Loucy (cell line): ENCODE results near the gene CERS6.
"Not testable (repeated sequence)": the region's sequence is repeated elsewhere in the genome, so short reads cannot be mapped to it uniquely, and the experiment has no call there.

Source experiments
- H2AFZ ChIP-seq: fragments of 200-600 bp; sonication (generic); 2 replicates; pipeline ENCODE4 v1.6.0; 2016; ENCODE audit warnings: antibody characterized with exemption, mild to moderate bottlenecking, low read length, moderate library complexity
- H3F3A ChIP-seq: fragments of 200-600 bp; 2 replicates; pipeline ENCODE4 v1.6.0; 2016; ENCODE audit warnings: antibody characterized with exemption, low read depth, mild to moderate bottlenecking
- H3K27me3 ChIP-seq: fragments of 200-600 bp; sonication (generic); 2 replicates; pipeline ENCODE4 v1.6.1; 2014; ENCODE audit warnings: low read length, mild to moderate bottlenecking; ENCODE audit not compliant: insufficient read depth, poor library complexity, severe bottlenecking
- H3K36me3 ChIP-seq: fragments of 200-600 bp; sonication (generic); 2 replicates; pipeline ENCODE4 v1.6.1; 2016; ENCODE audit warnings: low read length; ENCODE audit not compliant: insufficient read depth
- H3K4me1 ChIP-seq: fragments of 200-600 bp; sonication (generic); 2 replicates; pipeline ENCODE4 v1.5.1; 2014; ENCODE audit warnings: low read length, mild to moderate bottlenecking; ENCODE audit not compliant: insufficient read depth, poor library complexity, severe bottlenecking
- H3K4me2 ChIP-seq: fragments of 200-600 bp; sonication (generic); 2 replicates; pipeline ENCODE4 v1.6.0; 2014; ENCODE audit warnings: antibody characterized with exemption, low read length, low read depth, mild to moderate bottlenecking; ENCODE audit not compliant: poor library complexity, severe bottlenecking
- H3K4me3 ChIP-seq: fragments of 200-600 bp; sonication (generic); 2 replicates; pipeline ENCODE4 v1.5.1; 2014; ENCODE audit warnings: low read length, mild to moderate bottlenecking, mixed read lengths; ENCODE audit not compliant: poor library complexity, severe bottlenecking
- H3K79me2 ChIP-seq: fragments of 200-600 bp; sonication (generic); 2 replicates; pipeline ENCODE4 v1.6.1; 2014; ENCODE audit warnings: low read length; ENCODE audit not compliant: insufficient read depth
- H3K9ac ChIP-seq: fragments of 200-600 bp; sonication (generic); 2 replicates; pipeline ENCODE4 v1.6.0; 2014; ENCODE audit warnings: mild to moderate bottlenecking, low read depth, low read length, moderate library complexity; ENCODE audit not compliant: poor library complexity, severe bottlenecking
- H3K9me2 ChIP-seq: fragments of 200-600 bp; sonication (generic); replicated peaks from 2 replicates; pipeline ENCODE4 v1.6.1; 2016; ENCODE audit warnings: low read depth, low read length, mixed read lengths
- H3K9me3 ChIP-seq: fragments of 200-600 bp; sonication (generic); 2 replicates; pipeline ENCODE4 v1.6.1; 2014; ENCODE audit warnings: mild to moderate bottlenecking, antibody characterized with exemption, low read length, low read depth; ENCODE audit not compliant: insufficient read depth
- H4K20me1 ChIP-seq: fragments of 200-600 bp; sonication (generic); 2 replicates; pipeline ENCODE4 v1.6.0; 2014; ENCODE audit warnings: antibody characterized with exemption, low read length, mild to moderate bottlenecking; ENCODE audit not compliant: insufficient read depth, poor library complexity, severe bottlenecking
- CTCF ChIP-seq: fragments of 200-600 bp; sonication (generic); conservative IDR thresholded peaks from 2 replicates; pipeline ENCODE4 v1.5.1; 2014; ENCODE audit warnings: mild to moderate bottlenecking, antibody characterized with exemption, low read length
- EZH2phosphoT487 ChIP-seq: fragments of 200-600 bp; IDR thresholded peaks from 2 replicates; pipeline ENCODE4 v1.6.1; 2018; ENCODE audit warnings: antibody characterized with exemption, mild to moderate bottlenecking, moderate library complexity, borderline replicate concordance

The CERS6 gene

GRCh38 chr2:168765401-168765800, 309.3 kb downstream of the CERS6 start:
- Histone ChIP-seq H3K36me3 (peaks cover 14% of the 10 kb centered on the region; the same call in 1 of the 2 replicates), H3K9me2 (no peaks in the 10 kb centered on the region), H3K4me1 (no peaks in the 10 kb centered on the region), H2AFZ (no peak overlapping the region), H4K20me1 (no peaks in the 10 kb centered on the region), H3K27me3 (no peaks in the 10 kb centered on the region), H3K9ac (no peak overlapping the region), H3K79me2 (no peaks in the 10 kb centered on the region), H3K9me3 (no peaks in the 10 kb centered on the region), H3K4me2 (no peak overlapping the region), H3K4me3 (no peak overlapping the region), H3F3A (no peaks in the 10 kb centered on the region)
- TF ChIP-seq CTCF: no peak
- TF ChIP-seq EZH2phosphoT487: no peak

- Histone ChIP-seq H3K9me3 (no peaks in the 10 kb centered on the region), H3F3A (no peaks in the 10 kb centered on the region), H3K9ac (no peak overlapping the region), H3K27me3 (no peaks in the 10 kb centered on the region), H4K20me1 (no peaks in the 10 kb centered on the region), H3K36me3 (peaks cover 14% of the 10 kb centered on the region; the same call in 1 of the 2 replicates), H3K4me1 (no peaks in the 10 kb centered on the region), H3K9me2 (no peaks in the 10 kb centered on the region), H3K79me2 (no peaks in the 10 kb centered on the region), H2AFZ (no peak overlapping the region), H3K4me3 (no peak overlapping the region), H3K4me2 (no peak overlapping the region)
- no peak for TF ChIP-seq EZH2phosphoT487
- TF ChIP-seq CTCF: no peak
Observed at GRCh38 chr2:168766600-168766999, 310.5 kb downstream of the CERS6 start.

GRCh38 chr2:168767258-168767657, 311.2 kb downstream of the CERS6 start:
- H2AFZ ChIP-seq: no peak overlapping the region
- no peaks in the 10 kb centered on the region for H4K20me1 ChIP-seq
- no peaks in the 10 kb centered on the region for H3K27me3 ChIP-seq
- H3K9ac ChIP-seq: no peak overlapping the region
- no peaks in the 10 kb centered on the region for H3K79me2 ChIP-seq
- H3K9me3 ChIP-seq: no peaks in the 10 kb centered on the region
- H3K4me3 ChIP-seq: no peak overlapping the region
- H3K9me2 ChIP-seq: no peaks in the 10 kb centered on the region
- H3K4me2 ChIP-seq: no peak overlapping the region
- TF ChIP-seq EZH2phosphoT487 (no peak), CTCF (no peak)
- H3F3A ChIP-seq: no peaks in the 10 kb centered on the region
- H3K36me3 ChIP-seq: peaks cover 14% of the 10 kb centered on the region; the same call in 1 of the 2 replicates
- H3K4me1 ChIP-seq: no peaks in the 10 kb centered on the region

GRCh38 chr2:168768357-168768756, 312.3 kb downstream of the CERS6 start:
- not testable (repeated sequence) for H3K27me3 ChIP-seq, H3K4me1 ChIP-seq, H2AFZ ChIP-seq, H3F3A ChIP-seq, H3K79me2 ChIP-seq, H3K4me2 ChIP-seq, H3K9me2 ChIP-seq, H3K9me3 ChIP-seq, H4K20me1 ChIP-seq, H3K4me3 ChIP-seq, H3K9ac ChIP-seq
- peaks cover 14% of the 10 kb centered on the region; the same call in 1 of the 2 replicates for H3K36me3 ChIP-seq
